Osteoblast (primary cell): Measurements from ENCODE around the gene NFIL3. TPM values are rescaled to one million over a fixed set of nuclear protein-coding genes. Genes with fewer than 3 reads are reported as not detected.

Experiments
- DNase-seq: peaks from one replicate; pipeline ENCODE4 v3.0.0; 2011; ENCODE audit warnings: low spot score, mixed read lengths; ENCODE audit not compliant: insufficient read length; ENCODE audit errors: missing footprints
- H2AFZ ChIP-seq: 2 replicates; pipeline ENCODE4 v1.6.0; 2011; ENCODE audit warnings: mild to moderate bottlenecking, low read length
- H3K27ac ChIP-seq: 2 replicates; pipeline ENCODE4 v1.5.1; 2011; ENCODE audit warnings: mild to moderate bottlenecking, low read depth, low read length, moderate library complexity
- H3K27me3 ChIP-seq: 2 replicates; pipeline ENCODE4 v1.6.0; 2012; ENCODE audit warnings: mild to moderate bottlenecking, control low read depth, inconsistent platforms, low read length, moderate library complexity; ENCODE audit not compliant: insufficient read depth
- H3K36me3 ChIP-seq: 2 replicates; pipeline ENCODE4 v1.5.1; 2011; ENCODE audit warnings: mild to moderate bottlenecking, low read length, control low read depth, moderate library complexity; ENCODE audit not compliant: insufficient read depth
- H3K4me1 ChIP-seq: 2 replicates; pipeline ENCODE4 v1.5.1; 2011; ENCODE audit warnings: mild to moderate bottlenecking, low read length, control low read depth, moderate library complexity; ENCODE audit not compliant: insufficient read depth
- H3K4me2 ChIP-seq: 2 replicates; pipeline ENCODE4 v1.6.0; 2011; ENCODE audit warnings: mild to moderate bottlenecking, low read length; ENCODE audit not compliant: insufficient read depth
- H3K4me3 ChIP-seq: fragments of 200-600 bp; sonication (generic); 3 replicates; pipeline ENCODE4 v1.5.1; 2012; ENCODE audit warnings: mild to moderate bottlenecking, low read length, inconsistent platforms; ENCODE audit not compliant: insufficient read depth
- H3K79me2 ChIP-seq: 2 replicates; pipeline ENCODE4 v1.6.0; 2012; ENCODE audit warnings: mild to moderate bottlenecking, low read length, control low read depth, inconsistent platforms; ENCODE audit not compliant: insufficient read depth
- H3K9me3 ChIP-seq: 2 replicates; pipeline ENCODE4 v1.5.1; 2011; ENCODE audit warnings: low read depth, low read length, control low read depth
- H4K20me1 ChIP-seq: 2 replicates; pipeline ENCODE4 v1.6.0; 2012; ENCODE audit warnings: mild to moderate bottlenecking, low read length, control low read depth; ENCODE audit not compliant: insufficient read depth
- CTCF ChIP-seq: IDR thresholded peaks from 2 replicates; pipeline ENCODE4 v1.5.1; 2011; ENCODE audit warnings: mild to moderate bottlenecking, low read depth, low read length, moderate library complexity; ENCODE audit errors: extremely low read depth
- total RNA-seq: library from RNA; depleted of rRNA; stranded (reverse); fragments of >200 nt; gene quantifications from 2 replicates; pipeline ENCODE4 v1.2.3, GENCODE V29; 2012

The NFIL3 gene
- total RNA-seq, 1 donor: 26.1 TPM

GRCh38 chr9:91411096-91411771 is 12.4 kb downstream of the NFIL3 start:
- Histone ChIP-seq H3K4me1 (peaks cover 15% of the 10 kb centered on the region), H3K9me3 (no peaks in the 10 kb centered on the region), H3K4me3 (no peak overlapping the region), H3K27me3 (no peaks in the 10 kb centered on the region), H4K20me1 (peaks cover 4% of the 10 kb centered on the region), H3K79me2 (peaks cover 61% of the 10 kb centered on the region), H2AFZ (no peak overlapping the region), H3K4me2 (no peak overlapping the region), H3K36me3 (peaks cover 18% of the 10 kb centered on the region), H3K27ac (no peak overlapping the region)
- DNase-seq: no peak
- TF ChIP-seq CTCF: no peak

- no peak overlapping the region for H2AFZ ChIP-seq
- H3K36me3 ChIP-seq: peaks cover 18% of the 10 kb centered on the region
- H3K9me3 ChIP-seq: no peaks in the 10 kb centered on the region
- no peak for DNase-seq
- no peak overlapping the region for H3K4me3 ChIP-seq
- H3K4me1 ChIP-seq: peaks cover 11% of the 10 kb centered on the region
- peaks cover 3% of the 10 kb centered on the region for H4K20me1 ChIP-seq
- no peak for TF ChIP-seq CTCF
- no peak overlapping the region for H3K4me2 ChIP-seq
- peaks cover 53% of the 10 kb centered on the region for H3K79me2 ChIP-seq
- no peak overlapping the region for H3K27ac ChIP-seq
- no peaks in the 10 kb centered on the region for H3K27me3 ChIP-seq
These were observed 13.5 kb downstream of the NFIL3 start for GRCh38 chr9:91410161-91410560.

- H3K9me3 ChIP-seq: no peaks in the 10 kb centered on the region
- H3K4me2 ChIP-seq: no peak overlapping the region
- peaks cover 37% of the 10 kb centered on the region for H3K79me2 ChIP-seq
- H4K20me1 ChIP-seq: no peaks in the 10 kb centered on the region
- H2AFZ ChIP-seq: no peak overlapping the region
- H3K4me1 ChIP-seq: peaks cover 11% of the 10 kb centered on the region
- no peak overlapping the region for H3K4me3 ChIP-seq
- no peak for DNase-seq
- peak overlapping the region; percentile 56 for H3K27ac ChIP-seq
- TF ChIP-seq CTCF: no peak
- H3K36me3 ChIP-seq: peaks cover 18% of the 10 kb centered on the region
- H3K27me3 ChIP-seq: no peaks in the 10 kb centered on the region
These were observed 15.2 kb downstream of the NFIL3 start for GRCh38 chr9:91408475-91408874.

- Histone ChIP-seq H2AFZ (no peak overlapping the region), H3K79me2 (peaks cover 32% of the 10 kb centered on the region), H3K27ac (peak overlapping the region; percentile 56), H3K27me3 (no peaks in the 10 kb centered on the region), H3K36me3 (peaks cover 18% of the 10 kb centered on the region), H3K4me3 (no peak overlapping the region), H3K4me1 (peaks cover 11% of the 10 kb centered on the region), H3K4me2 (no peak overlapping the region), H4K20me1 (no peaks in the 10 kb centered on the region), H3K9me3 (no peaks in the 10 kb centered on the region)
- DNase-seq: peak; percentile 58
- TF ChIP-seq CTCF: no peak
These were observed 15.9 kb downstream of the NFIL3 start for GRCh38 chr9:91407580-91408318.
